ENCODE results near the gene CMKLR1.

Gene CMKLR1

GRCh38 chr12:108273217-108273616, 65.9 kb downstream of the CMKLR1 start:
- TF ChIP-seq REST (IDR thresholded peaks at IDR 0.05; ENCODE audit: low read depth) (no peak), ZBTB7A (IDR thresholded peaks at IDR 0.05; ENCODE audit: low read depth) (no peak), TCF12 (IDR thresholded peaks at IDR 0.05; ENCODE audit: low read depth) (no peak), EGR1 (IDR thresholded peaks at IDR 0.05) (no peak), CEBPB (IDR thresholded peaks at IDR 0.05) (no peak), RAD21 (IDR thresholded peaks at IDR 0.05; ENCODE audit: low read depth) (no peak), MAX (IDR thresholded peaks at IDR 0.05) (no peak), TAF1 (IDR thresholded peaks at IDR 0.05; ENCODE audit: low read depth) (no peak), CREB1 (IDR thresholded peaks at IDR 0.05; ENCODE audit: low read depth) (no peak), NFIC (IDR thresholded peaks at IDR 0.05) (no peak), TEAD4 (IDR thresholded peaks at IDR 0.05) (no peak), EP300 (IDR thresholded peaks at IDR 0.05; ENCODE audit: borderline replicate concordance) (no peak), YY1 (IDR thresholded peaks at IDR 0.05; ENCODE audit: low read depth) (no peak), FOXM1 (IDR thresholded peaks at IDR 0.05; ENCODE audit: borderline replicate concordance, low read depth) (no peak)
- TF ChIP-seq, protein P1, sequence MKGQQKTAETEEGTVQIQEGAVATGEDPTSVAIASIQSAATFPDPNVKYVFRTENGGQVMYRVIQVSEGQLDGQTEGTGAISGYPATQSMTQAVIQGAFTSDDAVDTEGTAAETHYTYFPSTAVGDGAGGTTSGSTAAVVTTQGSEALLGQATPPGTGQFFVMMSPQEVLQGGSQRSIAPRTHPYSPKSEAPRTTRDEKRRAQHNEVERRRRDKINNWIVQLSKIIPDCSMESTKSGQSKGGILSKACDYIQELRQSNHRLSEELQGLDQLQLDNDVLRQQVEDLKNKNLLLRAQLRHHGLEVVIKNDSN (IDR thresholded peaks at IDR 0.05): no peak

GRCh38 chr12:108271951-108272872, 66.9 kb downstream of the CMKLR1 start:
- TF ChIP-seq TCF12 (IDR thresholded peaks at IDR 0.05; ENCODE audit: low read depth): no peak
- no peak for TF ChIP-seq CEBPB (IDR thresholded peaks at IDR 0.05)

DNA sequence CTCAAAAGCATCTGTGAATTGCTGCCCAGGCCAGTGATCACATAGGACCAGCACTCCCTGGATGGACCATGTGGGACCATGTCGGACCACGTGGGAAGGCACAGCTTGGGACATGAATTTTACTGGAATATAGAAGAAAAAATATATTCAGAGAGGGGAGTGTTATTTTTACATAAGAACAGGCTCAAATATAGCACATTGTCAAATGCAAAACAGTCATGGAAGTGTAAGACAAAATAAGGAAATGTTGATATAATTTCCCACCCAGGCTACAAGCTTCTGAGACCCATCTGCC, 68.3 kb downstream of the CMKLR1 start:
- TF ChIP-seq FOXM1 (IDR thresholded peaks at IDR 0.05; ENCODE audit: borderline replicate concordance, low read depth): no peak
- TF ChIP-seq NFIC (IDR thresholded peaks at IDR 0.05): no peak
- TF ChIP-seq RAD21 (IDR thresholded peaks at IDR 0.05; ENCODE audit: low read depth): no peak
- TF ChIP-seq ZBTB7A (IDR thresholded peaks at IDR 0.05; ENCODE audit: low read depth): no peak

GRCh38 chr12:108270035-108270848, 68.9 kb downstream of the CMKLR1 start:
- TF ChIP-seq EGR1 (IDR thresholded peaks at IDR 0.05) (no peak), MAX (IDR thresholded peaks at IDR 0.05) (no peak), TEAD4 (IDR thresholded peaks at IDR 0.05) (no peak), REST (IDR thresholded peaks at IDR 0.05; ENCODE audit: low read depth) (no peak), TAF1 (IDR thresholded peaks at IDR 0.05; ENCODE audit: low read depth) (no peak), RAD21 (IDR thresholded peaks at IDR 0.05; ENCODE audit: low read depth) (no peak), FOXM1 (IDR thresholded peaks at IDR 0.05; ENCODE audit: borderline replicate concordance, low read depth) (no peak), ZBTB7A (IDR thresholded peaks at IDR 0.05; ENCODE audit: low read depth) (no peak), TCF12 (IDR thresholded peaks at IDR 0.05; ENCODE audit: low read depth) (no peak), EP300 (IDR thresholded peaks at IDR 0.05; ENCODE audit: borderline replicate concordance) (no peak), YY1 (IDR thresholded peaks at IDR 0.05; ENCODE audit: low read depth) (no peak), CEBPB (IDR thresholded peaks at IDR 0.05) (no peak), NFIC (IDR thresholded peaks at IDR 0.05) (no peak), CREB1 (IDR thresholded peaks at IDR 0.05; ENCODE audit: low read depth) (no peak)
- TF ChIP-seq, protein P1 (IDR thresholded peaks at IDR 0.05): no peak

GRCh38 chr12:108269224-108269623, 69.9 kb downstream of the CMKLR1 start:
- no peak for TF ChIP-seq REST (IDR thresholded peaks at IDR 0.05; ENCODE audit: low read depth)
- no peak for TF ChIP-seq CEBPB (IDR thresholded peaks at IDR 0.05)
